Panc1 (cell line): ENCODE results near the gene PAQR4. TPM values are rescaled to one million over a fixed set of nuclear protein-coding genes. Genes with fewer than 3 reads are reported as not detected.

ENCODE experiments used
- ATAC-seq: fragments of 200-7000 bp; cut with Tn5 transposase; 2 replicates; pipeline ENCODE4 v1.9.1; 2020; ENCODE audit warnings: mild to moderate bottlenecking, moderate library complexity
- BruUV-seq: library from RNA; stranded (reverse); fragments of 400-500 nt; replicated peaks from 2 replicates; lab custom pipeline; 2021; lab: Mats Ljungman, UMichigan
- CTCF ChIA-PET: fragments of 300-600 bp; sonication (Branson Sonifier 250); formaldehyde crosslinking; loops from one replicate; lab custom pipeline; 2022; ENCODE audit warnings: antibody characterized with exemption; lab: Charles Lee
- POLR2A ChIA-PET: fragments of 300-600 bp; sonication (Branson Sonifier 250); formaldehyde crosslinking; loops from one replicate; lab custom pipeline; 2022; ENCODE audit warnings: antibody characterized with exemption; lab: Charles Lee
- DNase-seq: peaks from one replicate; pipeline ENCODE4 v3.0.0-alpha.2; 2010; ENCODE audit warnings: low read depth, low spot score
- H3K27ac ChIP-seq: 2 replicates; pipeline ENCODE4 v1.5.1; 2011; ENCODE audit warnings: mild to moderate bottlenecking, low read length, inconsistent platforms
- H3K27me3 ChIP-seq: fragments of 200-500 bp; sonication (Bioruptor generic); 2 replicates; pipeline ENCODE4 v1.6.0; 2014; ENCODE audit warnings: low read length, inconsistent platforms; ENCODE audit not compliant: control insufficient read depth, insufficient read depth
- H3K36me3 ChIP-seq: fragments of 200-500 bp; sonication (Bioruptor generic); 2 replicates; pipeline ENCODE4 v1.5.1; 2014; ENCODE audit warnings: inconsistent platforms, mild to moderate bottlenecking, low read length, moderate library complexity; ENCODE audit not compliant: control insufficient read depth, insufficient read depth
- H3K4me1 ChIP-seq: 2 replicates; pipeline ENCODE4 v1.5.1; 2011; ENCODE audit warnings: inconsistent platforms, mild to moderate bottlenecking, low read length, moderate library complexity; ENCODE audit not compliant: control insufficient read depth, insufficient read depth
- H3K4me3 ChIP-seq, 2 experiments: 2 replicates each; pipeline ENCODE4 v1.5.1; 2011 to 2012; ENCODE audit warnings: low read depth in 2 of 2, low read length in 2 of 2, mild to moderate bottlenecking in 2 of 2, inconsistent platforms in 1 of 2, moderate library complexity in 1 of 2
- H3K9me3 ChIP-seq: fragments of 200-500 bp; sonication (Bioruptor generic); 2 replicates; pipeline ENCODE4 v1.5.1; 2014; ENCODE audit warnings: low read depth, mild to moderate bottlenecking, inconsistent platforms, low read length, moderate library complexity; ENCODE audit not compliant: control insufficient read depth, insufficient read depth
- CTCF ChIP-seq: fragments of 450-650 bp; IDR thresholded peaks from 2 replicates; pipeline ENCODE4 v1.5.1; 2017; ENCODE audit warnings: mild to moderate bottlenecking
- POLR2AphosphoS5 ChIP-seq: IDR thresholded peaks from 2 replicates; pipeline ENCODE4 v1.6.1; 2012; ENCODE audit warnings: mild to moderate bottlenecking, low read depth, low read length, moderate library complexity
- SIN3A ChIP-seq: IDR thresholded peaks from 2 replicates; pipeline ENCODE4 v1.6.1; 2012; ENCODE audit warnings: low read depth, mild to moderate bottlenecking, low read length, moderate library complexity, borderline replicate concordance; ENCODE audit not compliant: insufficient read depth
- TCF7L2 ChIP-seq: IDR thresholded peaks from 2 replicates; pipeline ENCODE4 v1.6.1; 2011; ENCODE audit warnings: mild to moderate bottlenecking, low read depth, low read length, inconsistent platforms
- in situ Hi-C: cut with HindIII; loops from 2 replicates; pipeline ENCODE4 v1.10.0; 2016; ENCODE audit warnings: low sequenced_read_pairs, low pct_unique_long_range_greater_than_20kb
- intact Hi-C: fragments of 100-400 bp; cut with micrococcal nuclease; formaldehyde crosslinking; loops from one replicate; pipeline ENCODE4 v1.10.0; 2022; ENCODE audit not compliant: unreplicated experiment
- total RNA-seq: library from RNA; stranded (reverse); gene quantifications from one replicate; pipeline ENCODE4 v1.2.1, GENCODE V29; 2021; ENCODE audit not compliant: unreplicated experiment
- TF ChIP-seq, protein P1 (sequence below), 2 experiments: IDR thresholded peaks; 2 replicates each; pipeline ENCODE4 v1.6.1; 2011 to 2012; ENCODE audit warnings: low read depth in 2 of 2, control low read depth in 1 of 2, low read length in 1 of 2, mild to moderate bottlenecking in 1 of 2, moderate library complexity in 1 of 2; ENCODE audit not compliant: insufficient read depth in 1 of 2

The PAQR4 gene
- total RNA-seq, 1 experiment from 2014 or later = 51.8 TPM

DNA sequence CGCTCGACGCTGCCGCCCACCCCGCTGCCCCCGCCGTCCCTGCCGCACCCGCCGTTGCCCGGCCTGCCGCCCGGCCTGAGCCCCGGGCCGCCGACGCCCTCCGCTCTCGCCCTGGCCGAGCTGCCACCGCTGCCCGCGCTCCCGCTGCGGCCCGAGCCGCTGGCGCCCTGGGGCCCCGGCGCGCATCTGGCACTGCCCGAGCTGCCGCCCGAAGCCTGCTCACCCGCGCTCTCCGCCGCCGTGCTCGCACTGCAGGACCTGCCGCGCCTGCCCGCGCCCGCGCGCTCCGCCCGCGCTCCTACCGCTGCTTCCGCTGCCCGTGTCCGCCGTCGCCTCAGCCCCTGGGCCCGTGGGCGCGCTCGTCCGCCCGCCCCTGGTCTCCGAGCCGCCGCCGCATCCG, 35.2 kb downstream of the PAQR4 start:
- no peak overlapping the region for H3K27ac ChIP-seq
- no peak for TF ChIP-seq POLR2AphosphoS5
- TF ChIP-seq, protein P1, sequence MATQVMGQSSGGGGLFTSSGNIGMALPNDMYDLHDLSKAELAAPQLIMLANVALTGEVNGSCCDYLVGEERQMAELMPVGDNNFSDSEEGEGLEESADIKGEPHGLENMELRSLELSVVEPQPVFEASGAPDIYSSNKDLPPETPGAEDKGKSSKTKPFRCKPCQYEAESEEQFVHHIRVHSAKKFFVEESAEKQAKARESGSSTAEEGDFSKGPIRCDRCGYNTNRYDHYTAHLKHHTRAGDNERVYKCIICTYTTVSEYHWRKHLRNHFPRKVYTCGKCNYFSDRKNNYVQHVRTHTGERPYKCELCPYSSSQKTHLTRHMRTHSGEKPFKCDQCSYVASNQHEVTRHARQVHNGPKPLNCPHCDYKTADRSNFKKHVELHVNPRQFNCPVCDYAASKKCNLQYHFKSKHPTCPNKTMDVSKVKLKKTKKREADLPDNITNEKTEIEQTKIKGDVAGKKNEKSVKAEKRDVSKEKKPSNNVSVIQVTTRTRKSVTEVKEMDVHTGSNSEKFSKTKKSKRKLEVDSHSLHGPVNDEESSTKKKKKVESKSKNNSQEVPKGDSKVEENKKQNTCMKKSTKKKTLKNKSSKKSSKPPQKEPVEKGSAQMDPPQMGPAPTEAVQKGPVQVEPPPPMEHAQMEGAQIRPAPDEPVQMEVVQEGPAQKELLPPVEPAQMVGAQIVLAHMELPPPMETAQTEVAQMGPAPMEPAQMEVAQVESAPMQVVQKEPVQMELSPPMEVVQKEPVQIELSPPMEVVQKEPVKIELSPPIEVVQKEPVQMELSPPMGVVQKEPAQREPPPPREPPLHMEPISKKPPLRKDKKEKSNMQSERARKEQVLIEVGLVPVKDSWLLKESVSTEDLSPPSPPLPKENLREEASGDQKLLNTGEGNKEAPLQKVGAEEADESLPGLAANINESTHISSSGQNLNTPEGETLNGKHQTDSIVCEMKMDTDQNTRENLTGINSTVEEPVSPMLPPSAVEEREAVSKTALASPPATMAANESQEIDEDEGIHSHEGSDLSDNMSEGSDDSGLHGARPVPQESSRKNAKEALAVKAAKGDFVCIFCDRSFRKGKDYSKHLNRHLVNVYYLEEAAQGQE (IDR thresholded peaks at IDR 0.05; ENCODE audit: insufficient read depth in 1 of 2, low read depth in 2 of 2, low read length in 1 of 2) = no peak
- no peak for TF ChIP-seq SIN3A
- TF ChIP-seq CTCF = no peak
- no peak for TF ChIP-seq TCF7L2
- ATAC-seq (peak; percentile 60), DNase-seq (no peak)
- in situ Hi-C loops = no loop called here
- no peaks in the 10 kb centered on the region for H3K9me3 ChIP-seq
- peaks cover 25% of the 10 kb centered on the region for H3K4me1 ChIP-seq
- H3K27me3 ChIP-seq = no peaks in the 10 kb centered on the region
- intact Hi-C loops = no loop called here
- BruUV-seq = no TSS peak
- CTCF ChIA-PET = interaction anchor here (0.7 to 1.2 kb wide), 4 partner anchors 16 to 27 kb away, joined by 3 to 11 read pairs (median 4); partner anchors contain the start of gene TNFRSF12A
- peak overlapping the region in 1 of 2 experiments; percentile 18; a peak in 3 of 4 replicates for H3K4me3 ChIP-seq
- no peaks in the 10 kb centered on the region for H3K36me3 ChIP-seq
- POLR2A ChIA-PET = interaction anchor here (0.6 kb wide), 2 partner anchors 20 to 29 kb away, joined by 3 to 4 read pairs; no protein-coding TSS in a partner anchor

DNA sequence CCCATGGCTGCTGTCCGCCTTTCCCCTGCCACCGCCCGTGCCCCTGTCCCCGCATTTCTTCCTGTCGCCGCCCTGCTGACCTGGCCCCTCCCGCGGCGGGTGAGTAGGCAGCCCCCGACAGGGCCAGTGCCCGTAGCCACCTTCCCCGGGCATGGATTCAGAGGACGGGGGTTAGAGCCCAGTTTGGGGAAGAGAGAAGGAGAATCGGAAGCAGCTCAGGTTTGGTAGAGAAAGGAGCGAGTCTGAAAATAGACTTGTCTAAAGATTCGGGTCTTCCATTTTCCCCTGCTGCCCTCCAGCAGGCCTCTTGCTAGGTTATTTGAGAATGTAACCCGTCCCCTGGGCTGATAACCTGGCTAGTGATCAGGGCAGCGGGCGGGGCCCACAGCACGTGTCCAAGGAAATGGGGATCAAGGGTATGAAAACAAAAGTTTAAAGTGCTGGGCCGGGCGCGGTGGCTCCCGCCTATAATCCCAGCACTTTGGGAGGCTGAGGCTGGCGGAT, 35.7 kb downstream of the PAQR4 start:
- H3K9me3 ChIP-seq = no peaks in the 10 kb centered on the region
- DNase-seq (no peak), ATAC-seq (peak; percentile 46)
- peaks cover 29% of the 10 kb centered on the region for H3K4me1 ChIP-seq
- no TSS peak for BruUV-seq
- ChIA-PET POLR2A (interaction anchor here (0.6 kb wide), 2 partner anchors 20 to 29 kb away, joined by 3 to 4 read pairs; no protein-coding TSS in a partner anchor), CTCF (interaction anchor here (0.6 kb wide), 1 partner anchor 27 kb away, joined by 3 read pairs; no protein-coding TSS in a partner anchor)
- TF ChIP-seq POLR2AphosphoS5 (peak; percentile 42; the same call in 1 of the 2 replicates), TCF7L2 (no peak), SIN3A (no peak), CTCF (no peak)
- TF ChIP-seq, protein P1 (IDR thresholded peaks at IDR 0.05; ENCODE audit: insufficient read depth in 1 of 2, low read depth in 2 of 2, low read length in 1 of 2) = no peak
- intact Hi-C loops (no loop called here), in situ Hi-C loops (no loop called here)
- H3K27ac ChIP-seq = peak overlapping the region; percentile 91
- no peaks in the 10 kb centered on the region for H3K36me3 ChIP-seq
- H3K27me3 ChIP-seq = no peaks in the 10 kb centered on the region
- peak overlapping the region; percentile 64 to 87 for H3K4me3 ChIP-seq
